Neural progenitor cell (in vitro differentiated cells): ENCODE data around the gene C16orf74. TPM values are rescaled to one million over a fixed set of nuclear protein-coding genes. Genes with fewer than 3 reads are reported as not detected.

Experiments
- DNase-seq: peaks from one replicate; pipeline ENCODE4 v3.0.0-alpha.2; 2016; ENCODE audit warnings: low spot score
- H2AFZ ChIP-seq: fragments of 200-600 bp; sonication (generic); replicated peaks from 2 replicates; pipeline ENCODE4 v1.6.1; 2016; ENCODE audit warnings: antibody characterized with exemption
- H3F3A ChIP-seq: fragments of 200-600 bp; sonication (generic); 2 replicates; pipeline ENCODE4 v1.6.1; 2016; ENCODE audit warnings: antibody characterized with exemption, low read depth
- H3K27ac ChIP-seq: fragments of 200-600 bp; sonication (generic); 2 replicates; pipeline ENCODE4 v1.5.1; 2016; ENCODE audit warnings: mild to moderate bottlenecking
- H3K27me3 ChIP-seq: fragments of 200-600 bp; sonication (generic); 2 replicates; pipeline ENCODE4 v1.6.1; 2016; ENCODE audit warnings: mild to moderate bottlenecking, moderate library complexity
- H3K36me3 ChIP-seq: fragments of 200-600 bp; sonication (generic); 2 replicates; pipeline ENCODE4 v1.5.1; 2016
- H3K4me1 ChIP-seq: fragments of 200-600 bp; sonication (generic); 2 replicates; pipeline ENCODE4 v1.6.1; 2016; ENCODE audit warnings: mixed run types
- H3K4me2 ChIP-seq: fragments of 200-600 bp; sonication (generic); 2 replicates; pipeline ENCODE4 v1.6.1; 2016
- H3K4me3 ChIP-seq: fragments of 200-600 bp; sonication (generic); 2 replicates; pipeline ENCODE4 v1.5.1; 2016
- H3K79me2 ChIP-seq: fragments of 200-600 bp; sonication (generic); 2 replicates; pipeline ENCODE4 v1.6.1; 2016; ENCODE audit warnings: low read depth
- H3K9ac ChIP-seq: fragments of 200-600 bp; sonication (generic); 2 replicates; pipeline ENCODE4 v1.6.1; 2016
- H3K9me3 ChIP-seq: fragments of 200-600 bp; sonication (generic); 2 replicates; pipeline ENCODE4 v1.5.1; 2016; ENCODE audit warnings: low read depth
- H4K20me1 ChIP-seq: fragments of 200-600 bp; sonication (generic); 2 replicates; pipeline ENCODE4 v1.6.1; 2016; ENCODE audit warnings: low read depth
- H3K27ac Mint-ChIP-seq: 3 replicates; pipeline ENCODE4 v1.8.0; 2021; ENCODE audit warnings: mixed read lengths
- H3K27me3 Mint-ChIP-seq: 2 replicates; pipeline ENCODE4 v1.8.0; 2022; ENCODE audit warnings: low read depth, mild to moderate bottlenecking, inconsistent platforms, moderate library complexity, mixed read lengths; ENCODE audit not compliant: insufficient read depth
- H3K36me3 Mint-ChIP-seq: 3 replicates; pipeline ENCODE4 v1.8.0; 2021; ENCODE audit warnings: mixed read lengths
- H3K4me1 Mint-ChIP-seq: 3 replicates; pipeline ENCODE4 v1.8.0; 2021; ENCODE audit warnings: mixed read lengths
- H3K4me3 Mint-ChIP-seq: 3 replicates; pipeline ENCODE4 v1.8.0; 2021; ENCODE audit warnings: mild to moderate bottlenecking, moderate library complexity, mixed read lengths
- H3K9me3 Mint-ChIP-seq: 3 replicates; pipeline ENCODE4 v1.8.0; 2020; ENCODE audit warnings: mixed read lengths
- EZH2 ChIP-seq: fragments of 200-600 bp; sonication (generic); IDR thresholded peaks from 2 replicates; pipeline ENCODE4 v1.6.1; 2017; ENCODE audit warnings: antibody characterized with exemption, mild to moderate bottlenecking, moderate library complexity
- EZH2phosphoT487 ChIP-seq: fragments of 200-600 bp; sonication (generic); IDR thresholded peaks from 2 replicates; pipeline ENCODE4 v1.6.1; 2017; ENCODE audit warnings: antibody characterized with exemption
- total RNA-seq: library from RNA; depleted of rRNA; stranded (reverse); fragments of >200 nt; gene quantifications from 2 replicates; pipeline ENCODE4 v1.2.3, GENCODE V29; 2015; ENCODE audit warnings: low replicate concordance
- TF ChIP-seq, protein P1 (sequence below): fragments of 200-600 bp; sonication (generic); IDR thresholded peaks from 2 replicates; pipeline ENCODE4 v1.5.1; 2017; ENCODE audit warnings: antibody characterized with exemption, mild to moderate bottlenecking

The C16orf74 gene
- total RNA-seq, 1 donor from 2014 or later: not detected

DNA sequence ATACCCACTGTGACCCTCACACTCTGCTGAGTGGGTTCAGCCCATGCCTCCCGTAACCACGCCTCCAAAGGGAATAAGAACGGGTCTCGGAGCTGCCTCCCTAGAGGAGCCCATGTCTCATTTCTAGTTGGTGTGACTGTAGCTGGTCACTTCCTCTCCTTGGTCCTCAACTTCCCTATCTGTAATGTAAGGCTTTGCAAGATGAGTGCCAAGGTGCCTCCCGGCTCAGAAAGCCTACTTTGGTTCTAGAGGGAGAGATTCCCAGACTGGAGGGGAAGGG, 20.8 kb downstream of the C16orf74 start:
- TF ChIP-seq EZH2phosphoT487: no peak
- TF ChIP-seq, protein P1, sequence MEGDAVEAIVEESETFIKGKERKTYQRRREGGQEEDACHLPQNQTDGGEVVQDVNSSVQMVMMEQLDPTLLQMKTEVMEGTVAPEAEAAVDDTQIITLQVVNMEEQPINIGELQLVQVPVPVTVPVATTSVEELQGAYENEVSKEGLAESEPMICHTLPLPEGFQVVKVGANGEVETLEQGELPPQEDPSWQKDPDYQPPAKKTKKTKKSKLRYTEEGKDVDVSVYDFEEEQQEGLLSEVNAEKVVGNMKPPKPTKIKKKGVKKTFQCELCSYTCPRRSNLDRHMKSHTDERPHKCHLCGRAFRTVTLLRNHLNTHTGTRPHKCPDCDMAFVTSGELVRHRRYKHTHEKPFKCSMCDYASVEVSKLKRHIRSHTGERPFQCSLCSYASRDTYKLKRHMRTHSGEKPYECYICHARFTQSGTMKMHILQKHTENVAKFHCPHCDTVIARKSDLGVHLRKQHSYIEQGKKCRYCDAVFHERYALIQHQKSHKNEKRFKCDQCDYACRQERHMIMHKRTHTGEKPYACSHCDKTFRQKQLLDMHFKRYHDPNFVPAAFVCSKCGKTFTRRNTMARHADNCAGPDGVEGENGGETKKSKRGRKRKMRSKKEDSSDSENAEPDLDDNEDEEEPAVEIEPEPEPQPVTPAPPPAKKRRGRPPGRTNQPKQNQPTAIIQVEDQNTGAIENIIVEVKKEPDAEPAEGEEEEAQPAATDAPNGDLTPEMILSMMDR: no peak
- no peak for TF ChIP-seq EZH2
- no peak overlapping the region for H3K4me2 ChIP-seq
- DNase-seq: no peak
- Mint-ChIP-seq H3K36me3 (no peaks in the 10 kb centered on the region), H3K27me3 (peaks cover 18% of the 10 kb centered on the region), H3K4me1 (peaks cover 28% of the 10 kb centered on the region), H3K9me3 (no peaks in the 10 kb centered on the region), H3K27ac (no peak overlapping the region), H3K4me3 (no peak overlapping the region)
- H3K27ac ChIP-seq: no peak overlapping the region
- H3K27me3 ChIP-seq: no peaks in the 10 kb centered on the region
- no peaks in the 10 kb centered on the region for H3K79me2 ChIP-seq
- H2AFZ ChIP-seq: no peak overlapping the region
- H3K36me3 ChIP-seq: no peaks in the 10 kb centered on the region
- H4K20me1 ChIP-seq: no peaks in the 10 kb centered on the region
- no peaks in the 10 kb centered on the region for H3K9me3 ChIP-seq
- H3K4me3 ChIP-seq: no peak overlapping the region
- H3K4me1 ChIP-seq: peaks cover 16% of the 10 kb centered on the region
- H3K9ac ChIP-seq: no peak overlapping the region
- peaks cover 8% of the 10 kb centered on the region for H3F3A ChIP-seq

DNA sequence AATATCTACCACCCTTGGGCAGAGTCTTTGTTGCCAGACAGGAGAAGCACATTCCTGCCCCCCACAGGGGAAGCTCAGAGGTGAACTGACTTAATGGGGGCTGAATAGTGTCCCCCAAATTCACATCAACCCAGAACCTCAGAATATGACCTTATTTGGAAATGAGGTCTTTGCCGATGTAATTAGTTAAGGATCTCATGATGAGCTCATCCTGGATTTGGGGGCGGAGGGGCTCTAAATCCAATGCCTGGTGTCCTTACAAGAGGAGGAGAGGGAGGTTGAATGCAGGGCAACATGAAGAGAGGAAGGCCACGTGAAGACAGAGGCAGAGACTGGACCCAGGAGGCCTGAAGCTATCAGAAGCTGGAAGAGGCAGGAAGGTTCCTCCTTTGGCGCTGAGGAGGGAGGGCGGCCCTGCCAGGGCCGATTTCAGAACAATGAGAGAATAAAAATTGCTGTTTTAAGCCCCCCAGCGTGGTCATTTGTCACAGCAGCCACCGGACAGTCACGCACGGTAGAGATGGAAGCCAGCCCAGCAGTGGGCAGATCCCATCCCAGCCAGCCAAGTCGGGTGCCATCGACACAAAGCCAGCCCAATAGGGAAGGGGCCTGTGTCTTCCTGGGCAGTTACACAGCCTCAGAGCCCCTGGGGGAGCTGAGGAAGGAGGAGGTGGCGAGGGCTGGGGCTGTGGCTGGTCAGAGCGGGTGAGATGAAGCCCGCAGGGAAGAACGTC, 21.3 kb downstream of the C16orf74 start:
- peaks cover 13% of the 10 kb centered on the region for H3K4me1 ChIP-seq
- no peak overlapping the region for H3K9ac ChIP-seq
- no peaks in the 10 kb centered on the region for H3K27me3 ChIP-seq
- no peak for DNase-seq
- no peaks in the 10 kb centered on the region for H4K20me1 ChIP-seq
- H3K4me3 ChIP-seq: no peak overlapping the region
- H3K4me2 ChIP-seq: no peak overlapping the region
- peaks cover 8% of the 10 kb centered on the region for H3F3A ChIP-seq
- H3K36me3 ChIP-seq: no peaks in the 10 kb centered on the region
- H2AFZ ChIP-seq: peak overlapping the region; percentile 8
- peak overlapping the region; percentile 57 for H3K27ac Mint-ChIP-seq
- no peak for TF ChIP-seq EZH2phosphoT487
- TF ChIP-seq, protein P1: no peak
- TF ChIP-seq EZH2: no peak
- no peaks in the 10 kb centered on the region for H3K79me2 ChIP-seq
- H3K27me3 Mint-ChIP-seq: peaks cover 18% of the 10 kb centered on the region
- no peak overlapping the region for H3K27ac ChIP-seq
- no peak overlapping the region for H3K4me3 Mint-ChIP-seq
- H3K36me3 Mint-ChIP-seq: no peaks in the 10 kb centered on the region
- no peaks in the 10 kb centered on the region for H3K9me3 Mint-ChIP-seq
- H3K9me3 ChIP-seq: no peaks in the 10 kb centered on the region
- H3K4me1 Mint-ChIP-seq: peaks cover 28% of the 10 kb centered on the region

DNA sequence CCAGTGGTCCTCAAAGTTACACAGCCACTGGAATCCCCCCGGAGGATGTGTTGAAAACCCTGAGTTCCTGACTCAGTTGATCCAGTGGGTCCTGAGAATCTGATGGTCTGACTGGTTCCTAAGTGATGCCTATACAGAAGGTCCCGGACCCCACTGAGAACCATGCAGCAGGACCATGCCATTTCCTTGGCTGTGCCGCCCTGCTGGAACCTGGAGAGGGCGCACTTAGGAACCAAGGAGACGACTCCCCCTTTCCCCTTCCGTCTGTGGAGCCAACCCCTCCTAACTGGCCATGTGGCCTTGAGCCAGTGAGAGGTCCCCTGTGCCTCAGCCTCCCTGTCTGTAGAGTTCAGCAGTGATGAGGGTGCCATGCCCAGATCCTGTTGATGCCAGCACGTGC, 22.0 kb downstream of the C16orf74 start:
- H3K9me3 ChIP-seq: no peaks in the 10 kb centered on the region
- peaks cover 7% of the 10 kb centered on the region for H3K4me1 ChIP-seq
- Mint-ChIP-seq H3K4me3 (no peak overlapping the region), H3K36me3 (no peaks in the 10 kb centered on the region), H3K27me3 (peaks cover 18% of the 10 kb centered on the region), H3K27ac (no peak overlapping the region), H3K4me1 (peaks cover 26% of the 10 kb centered on the region), H3K9me3 (no peaks in the 10 kb centered on the region)
- no peak for TF ChIP-seq EZH2
- TF ChIP-seq, protein P1: peak; percentile 51
- DNase-seq: peak; percentile 48
- H3K27me3 ChIP-seq: no peaks in the 10 kb centered on the region
- H3F3A ChIP-seq: peaks cover 8% of the 10 kb centered on the region
- no peaks in the 10 kb centered on the region for H3K36me3 ChIP-seq
- no peak overlapping the region for H3K4me2 ChIP-seq
- H3K4me3 ChIP-seq: no peak overlapping the region
- no peaks in the 10 kb centered on the region for H4K20me1 ChIP-seq
- no peak overlapping the region for H3K27ac ChIP-seq
- no peak overlapping the region for H2AFZ ChIP-seq
- no peak overlapping the region for H3K9ac ChIP-seq
- H3K79me2 ChIP-seq: no peaks in the 10 kb centered on the region
